Measurements from ENCODE around the gene GSAP. TPM values are rescaled to one million over a fixed set of nuclear protein-coding genes. Genes with fewer than 3 reads are reported as not detected.

Gene GSAP
- total RNA-seq, 1 experiment from 2014 or later, result 23.3 TPM

- peaks cover 12% of the 10 kb centered on the region for H3K36me3 Mint-ChIP-seq (ENCODE audit: insufficient read depth, unreplicated experiment)
- H3K9me3 Mint-ChIP-seq (ENCODE audit: low read depth, unreplicated experiment), result no peaks in the 10 kb centered on the region
- intact Hi-C loops (cut with micrococcal nuclease; ENCODE audit: unreplicated experiment), result no loop called here
- no peaks in the 10 kb centered on the region for H3K27me3 Mint-ChIP-seq (ENCODE audit: unreplicated experiment)
- H3K4me1 Mint-ChIP-seq (ENCODE audit: low read depth, unreplicated experiment), result peaks cover 63% of the 10 kb centered on the region
- peak overlapping the region; percentile 75 for H3K27ac Mint-ChIP-seq (ENCODE audit: unreplicated experiment)
- CTCF ChIA-PET, result no interaction called here
- peak overlapping the region; percentile 7 for H3K4me3 Mint-ChIP-seq (ENCODE audit: low read depth, unreplicated experiment)
- no TSS peak for BruUV-seq (replicated peaks)
- DNase-seq, result no peak
- TF ChIP-seq CTCF (IDR thresholded peaks at IDR 0.05; ENCODE audit: unreplicated experiment), result no peak
Measured at GRCh38 chr7:77420986-77421672, 5.0 kb upstream of the GSAP start.

GRCh38 chr7:77420438-77420837 lies 4.3 kb upstream of the GSAP start:
- no peak overlapping the region for H3K27ac Mint-ChIP-seq (ENCODE audit: unreplicated experiment)
- CTCF ChIA-PET, result no interaction called here
- DNase-seq, result no peak
- H3K4me3 Mint-ChIP-seq (ENCODE audit: low read depth, unreplicated experiment), result no peak overlapping the region
- no peak for TF ChIP-seq CTCF (IDR thresholded peaks at IDR 0.05; ENCODE audit: unreplicated experiment)
- H3K4me1 Mint-ChIP-seq (ENCODE audit: low read depth, unreplicated experiment), result peaks cover 56% of the 10 kb centered on the region
- no TSS peak for BruUV-seq (replicated peaks)
- intact Hi-C loops (cut with micrococcal nuclease; ENCODE audit: unreplicated experiment), result no loop called here
- H3K27me3 Mint-ChIP-seq (ENCODE audit: unreplicated experiment), result no peaks in the 10 kb centered on the region
- peaks cover 15% of the 10 kb centered on the region for H3K36me3 Mint-ChIP-seq (ENCODE audit: insufficient read depth, unreplicated experiment)
- no peaks in the 10 kb centered on the region for H3K9me3 Mint-ChIP-seq (ENCODE audit: low read depth, unreplicated experiment)

- DNase-seq, result no peak
- Mint-ChIP-seq H3K27me3 (ENCODE audit: unreplicated experiment) (no peaks in the 10 kb centered on the region), H3K4me3 (ENCODE audit: low read depth, unreplicated experiment) (peak overlapping the region; percentile 2), H3K9me3 (ENCODE audit: low read depth, unreplicated experiment) (no peaks in the 10 kb centered on the region), H3K36me3 (ENCODE audit: insufficient read depth, unreplicated experiment) (peaks cover 21% of the 10 kb centered on the region), H3K4me1 (ENCODE audit: low read depth, unreplicated experiment) (peaks cover 54% of the 10 kb centered on the region), H3K27ac (ENCODE audit: unreplicated experiment) (peak overlapping the region; percentile 58)
- intact Hi-C loops (cut with micrococcal nuclease; ENCODE audit: unreplicated experiment), result loop anchor here (10.0 kb wide), 1 partner anchor 66 kb away; no protein-coding TSS in a partner anchor
- no peak for TF ChIP-seq CTCF (IDR thresholded peaks at IDR 0.05; ENCODE audit: unreplicated experiment)
- CTCF ChIA-PET, result interaction anchor here (0.8 kb wide), 1 partner anchor 11 kb away, joined by 3 read pairs; no protein-coding TSS in a partner anchor
- BruUV-seq (replicated peaks), result no TSS peak
Measured at GRCh38 chr7:77419102-77419501, 3.0 kb upstream of the GSAP start.

- TF ChIP-seq CTCF (IDR thresholded peaks at IDR 0.05; ENCODE audit: unreplicated experiment), result no peak
- intact Hi-C loops (cut with micrococcal nuclease; ENCODE audit: unreplicated experiment), result loop anchor here (10.0 kb wide), 1 partner anchor 67 kb away; no protein-coding TSS in a partner anchor
- H3K27ac Mint-ChIP-seq (ENCODE audit: unreplicated experiment), result peak overlapping the region; percentile 58
- BruUV-seq (replicated peaks), result no TSS peak
- no peaks in the 10 kb centered on the region for H3K9me3 Mint-ChIP-seq (ENCODE audit: low read depth, unreplicated experiment)
- DNase-seq, result no peak
- peaks cover 21% of the 10 kb centered on the region for H3K36me3 Mint-ChIP-seq (ENCODE audit: insufficient read depth, unreplicated experiment)
- H3K4me1 Mint-ChIP-seq (ENCODE audit: low read depth, unreplicated experiment), result peaks cover 55% of the 10 kb centered on the region
- CTCF ChIA-PET, result interaction anchor here (0.6 kb wide), 1 partner anchor 18 kb away, joined by 7 read pairs; no protein-coding TSS in a partner anchor
- H3K27me3 Mint-ChIP-seq (ENCODE audit: unreplicated experiment), result no peaks in the 10 kb centered on the region
- no peak overlapping the region for H3K4me3 Mint-ChIP-seq (ENCODE audit: low read depth, unreplicated experiment)
Measured at GRCh38 chr7:77417801-77418200, 1.7 kb upstream of the GSAP start.
